ACHN (cell line): ENCODE results near the gene SPAG9.

Experiments used
- DNase-seq: peaks from one replicate; pipeline ENCODE4 v3.0.0-alpha.2; 2015
- in situ Hi-C: cut with HindIII; loops from 2 replicates; pipeline ENCODE4 v1.10.0; 2017; ENCODE audit warnings: low sequenced_read_pairs, low pct_ligation_motif_present, low pct_unique_long_range_greater_than_20kb

Gene SPAG9

DNA sequence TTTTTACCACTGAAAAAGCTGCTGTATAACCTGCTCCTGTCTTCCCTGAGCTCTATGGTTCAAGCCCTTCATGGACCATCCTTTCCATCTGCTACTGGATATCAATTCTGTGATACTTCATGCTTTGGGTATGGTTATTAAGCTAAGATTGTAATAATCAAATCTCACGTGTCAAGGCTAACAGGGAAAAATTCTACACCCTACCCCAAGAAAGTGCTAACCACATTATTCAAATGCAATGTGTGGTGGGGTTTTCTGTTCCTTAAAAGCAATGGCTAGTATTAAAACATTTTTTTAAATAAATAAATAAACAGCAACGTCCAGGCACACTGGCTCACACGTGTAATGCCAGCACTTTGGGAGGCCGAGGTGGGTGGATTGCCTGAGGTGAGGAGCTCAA lies 65.9 kb downstream of the SPAG9 start:
- DNase-seq: no peak
- in situ Hi-C loops: no loop called here

DNA sequence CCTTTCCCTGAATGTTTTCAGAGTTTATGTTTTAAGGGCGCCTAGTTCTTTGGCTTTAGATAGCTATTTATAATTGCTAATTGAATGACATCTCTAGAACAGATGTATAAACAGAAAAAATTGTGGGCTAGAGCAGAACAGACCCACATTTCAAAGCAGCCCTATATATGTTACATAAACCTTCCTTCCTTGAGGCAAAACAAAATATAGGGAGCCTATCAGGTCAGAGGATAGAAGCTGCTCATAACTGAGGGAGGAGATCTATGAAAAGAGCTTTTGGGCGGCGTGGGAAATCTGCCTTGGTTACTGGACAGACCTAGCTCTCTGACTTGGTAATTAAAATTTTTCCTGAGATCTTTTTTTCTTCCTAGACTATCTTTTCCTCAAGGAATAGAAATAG lies 68.4 kb downstream of the SPAG9 start:
- DNase-seq: no peak
- in situ Hi-C loops: no loop called here

DNA sequence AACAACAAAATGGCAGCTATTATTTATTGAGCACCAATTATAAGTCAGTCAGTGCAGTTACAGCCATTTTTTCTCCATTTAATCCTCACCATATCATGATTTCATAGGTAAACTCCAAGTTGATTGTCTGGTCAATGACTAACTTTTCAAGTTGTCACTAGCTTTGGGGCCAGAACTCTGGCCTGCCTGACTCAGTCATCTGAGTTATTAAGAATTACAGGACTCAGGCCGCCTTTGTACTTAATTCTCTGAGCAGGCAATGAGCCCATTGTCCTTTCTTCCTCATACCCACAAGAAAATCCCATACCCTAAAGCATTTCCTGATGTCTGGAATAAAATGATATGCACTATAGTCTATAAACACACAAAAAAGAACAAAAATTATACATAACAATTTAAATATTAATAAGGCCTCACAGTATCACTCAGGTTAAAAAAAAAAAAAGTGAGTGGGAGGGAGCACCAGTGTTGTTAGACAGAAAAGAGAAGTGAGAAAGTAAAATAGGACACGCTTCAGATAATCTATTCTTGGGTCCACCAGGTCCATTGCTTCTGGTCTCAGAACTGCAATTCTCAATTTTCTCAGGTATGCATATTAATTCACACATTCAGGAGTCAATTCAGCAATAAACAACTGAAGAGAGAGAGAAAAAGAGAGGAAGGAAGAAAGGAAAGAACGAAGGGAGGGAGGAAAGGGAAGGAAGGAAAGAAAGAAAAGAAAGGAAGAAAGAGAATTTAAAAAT lies 70.2 kb downstream of the SPAG9 start:
- in situ Hi-C loops: no loop called here
- DNase-seq: no peak

DNA sequence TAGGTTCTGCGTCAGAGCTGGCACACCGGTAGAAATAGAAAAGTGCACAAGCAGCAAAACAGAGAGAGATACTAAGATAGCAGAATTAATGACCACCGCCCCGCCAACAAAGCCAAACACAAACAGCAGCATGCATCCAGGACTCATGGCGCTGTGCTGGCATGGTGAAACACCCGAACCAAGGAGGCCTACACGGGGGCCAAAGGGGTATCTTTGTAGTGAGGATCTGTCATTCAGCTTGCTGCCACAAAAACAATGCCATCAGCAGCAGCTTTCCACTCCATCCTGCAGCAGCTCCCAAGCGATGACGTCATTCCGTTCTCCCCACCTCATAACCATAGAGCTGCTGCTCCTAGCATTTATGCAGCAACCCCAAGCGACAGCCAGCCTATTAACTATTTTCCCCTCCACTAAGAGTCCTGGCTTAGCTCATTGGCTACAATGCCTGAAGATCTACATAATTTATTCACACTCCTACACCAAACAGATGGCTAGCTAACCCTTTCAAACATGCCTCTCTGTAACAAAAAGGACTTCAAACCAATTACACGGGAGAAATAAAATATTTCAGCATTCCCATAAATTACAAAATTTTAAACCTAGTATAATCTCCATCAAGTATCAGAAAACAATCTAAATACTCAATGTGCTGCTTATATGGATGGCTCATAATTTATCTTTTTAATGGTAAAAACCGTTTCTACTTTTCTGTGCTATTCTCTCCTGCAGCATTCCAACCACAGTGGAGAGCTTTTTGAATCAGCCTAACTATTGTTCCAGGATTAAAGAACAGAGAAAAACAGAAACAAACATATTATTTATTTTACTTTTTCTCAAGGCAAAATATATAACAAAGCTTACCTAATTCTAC lies 73.9 kb downstream of the SPAG9 start:
- DNase-seq: peak; percentile 95
- in situ Hi-C loops: no loop called here

DNA sequence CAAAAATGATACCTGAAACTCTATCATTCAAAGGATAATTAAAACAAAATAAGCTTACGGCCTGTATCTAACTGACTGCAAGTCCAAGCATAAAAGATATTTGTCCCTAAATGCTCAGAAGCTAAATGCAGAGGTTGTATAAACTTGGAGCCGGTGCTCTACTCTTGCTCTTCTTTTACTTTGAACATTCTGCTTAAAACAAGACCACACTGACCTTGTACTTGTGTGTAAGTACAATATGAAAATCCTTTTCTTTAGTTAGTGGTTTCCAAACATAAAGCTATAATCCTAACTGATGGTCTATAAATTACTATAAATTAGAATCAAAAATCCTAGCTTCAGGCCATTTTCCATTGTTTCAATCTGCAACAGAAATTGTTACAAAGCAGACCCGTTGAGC lies 74.6 kb downstream of the SPAG9 start:
- DNase-seq: no peak
- in situ Hi-C loops: no loop called here

DNA sequence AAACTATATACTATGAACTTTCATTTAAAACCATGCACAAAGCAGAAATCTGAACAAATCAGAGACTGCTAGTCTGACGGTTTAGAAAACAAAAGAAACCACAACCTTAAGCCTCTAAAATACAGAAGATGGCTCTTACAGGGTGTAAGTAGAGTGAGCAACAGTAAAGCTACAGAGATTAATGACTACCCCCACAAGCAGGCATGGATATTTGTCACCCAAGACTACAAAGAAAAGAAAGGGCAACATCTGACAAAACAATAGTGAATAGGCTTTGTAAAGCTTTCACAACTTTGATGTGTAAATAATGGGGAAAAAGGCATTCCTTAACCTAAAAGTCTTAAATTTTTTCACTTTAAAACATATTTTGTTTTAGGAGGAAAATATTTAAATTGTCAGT lies 75.0 kb downstream of the SPAG9 start:
- in situ Hi-C loops: no loop called here
- DNase-seq: no peak

DNA sequence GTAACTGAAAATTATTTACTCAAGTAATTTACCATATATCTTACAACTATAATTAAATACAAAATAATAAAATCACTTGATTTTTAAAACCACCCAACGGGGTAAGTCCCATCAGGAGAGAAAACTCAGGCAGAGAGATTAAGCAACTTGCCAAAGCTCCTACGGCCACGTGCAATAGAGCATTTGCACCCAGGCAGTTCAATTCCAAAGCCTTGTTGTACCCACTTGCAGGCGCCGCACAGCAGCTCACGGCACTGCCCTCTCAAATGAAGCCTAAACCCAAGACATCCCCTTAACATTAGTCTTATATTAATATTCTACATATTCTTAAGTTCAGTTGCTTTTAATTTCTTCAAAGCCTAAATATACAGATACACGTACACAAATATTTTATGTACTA lies 75.7 kb downstream of the SPAG9 start:
- DNase-seq: no peak
- in situ Hi-C loops: no loop called here

DNA sequence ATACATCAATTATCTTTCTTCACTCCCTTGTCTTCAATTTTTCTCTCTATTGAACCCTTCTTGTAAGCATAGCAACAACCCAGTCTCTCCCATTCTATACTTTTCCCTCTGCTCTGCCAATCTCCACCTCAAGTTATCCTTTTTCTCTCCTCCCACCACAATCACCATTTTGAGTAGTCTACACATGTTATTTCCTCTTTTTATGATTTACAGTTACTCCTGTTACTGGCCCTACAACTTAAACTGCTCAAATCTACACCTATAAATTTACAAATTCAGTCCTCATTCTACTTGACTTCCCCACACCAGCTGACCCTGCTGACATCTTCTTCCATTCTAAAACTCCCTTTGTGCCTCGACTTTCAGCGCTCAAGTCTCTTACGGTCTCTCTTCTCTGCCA lies 84.6 kb downstream of the SPAG9 start:
- no peak for DNase-seq
- in situ Hi-C loops: no loop called here

DNA sequence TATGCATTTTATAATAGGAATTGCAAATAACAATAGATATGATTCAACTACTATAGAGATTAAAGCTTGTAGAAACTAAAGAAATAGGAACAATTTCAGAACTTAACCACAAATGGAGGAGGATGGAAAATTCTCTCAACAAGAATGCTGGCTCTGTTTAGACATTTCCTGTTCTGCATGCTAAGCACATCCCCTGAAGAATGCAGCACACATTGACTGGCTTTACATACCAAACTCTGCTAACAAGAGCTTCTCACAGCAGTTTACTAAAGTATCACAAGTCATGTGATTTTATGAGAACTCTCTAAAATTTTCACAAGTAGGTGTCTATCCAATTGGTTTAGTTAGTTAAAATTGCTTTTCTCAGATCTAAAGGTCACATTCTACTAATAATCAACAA lies 85.2 kb downstream of the SPAG9 start:
- no peak for DNase-seq

DNA sequence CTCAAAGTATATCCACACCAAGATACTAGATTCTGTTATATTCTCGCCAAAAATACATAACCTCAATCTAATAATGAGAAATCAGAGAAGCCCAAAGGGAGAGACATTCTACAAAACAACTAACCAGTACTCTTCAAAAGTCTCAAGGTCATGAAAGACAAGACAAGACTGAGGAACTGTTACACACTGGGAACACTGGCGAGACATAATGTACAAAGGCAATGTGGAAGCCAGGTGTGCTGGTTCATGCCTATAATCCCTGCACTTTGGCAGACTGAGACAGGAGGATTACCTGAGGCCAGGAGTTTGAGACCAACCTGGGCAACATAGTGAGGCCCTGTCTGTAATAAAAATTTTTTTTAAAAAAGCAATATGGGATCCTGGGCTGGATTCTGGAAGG lies 85.9 kb downstream of the SPAG9 start:
- DNase-seq: no peak
- in situ Hi-C loops: no loop called here

More for the DNA sequence above, 85.2 kb downstream of the SPAG9 start:
- in situ Hi-C loops: no loop called here

DNA sequence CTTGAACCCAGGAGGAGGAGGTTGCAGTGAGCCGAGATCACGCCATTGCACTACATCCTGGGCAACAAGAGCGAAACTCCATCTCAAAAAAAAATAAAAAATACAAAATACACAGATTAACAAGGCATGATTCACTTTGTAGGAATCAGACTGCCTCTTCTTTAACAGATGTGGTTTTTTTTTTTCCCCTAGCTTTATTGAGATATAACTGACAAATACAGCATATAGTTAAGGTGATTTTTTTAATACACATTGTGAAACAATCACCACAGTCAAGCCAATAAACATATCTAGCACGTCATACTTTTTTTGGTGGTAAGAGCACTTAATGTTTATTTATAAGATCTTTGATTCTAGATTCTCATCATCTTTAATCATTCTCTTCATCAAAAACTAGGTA lies 87.8 kb downstream of the SPAG9 start:
- in situ Hi-C loops: no loop called here
- DNase-seq: no peak

DNA sequence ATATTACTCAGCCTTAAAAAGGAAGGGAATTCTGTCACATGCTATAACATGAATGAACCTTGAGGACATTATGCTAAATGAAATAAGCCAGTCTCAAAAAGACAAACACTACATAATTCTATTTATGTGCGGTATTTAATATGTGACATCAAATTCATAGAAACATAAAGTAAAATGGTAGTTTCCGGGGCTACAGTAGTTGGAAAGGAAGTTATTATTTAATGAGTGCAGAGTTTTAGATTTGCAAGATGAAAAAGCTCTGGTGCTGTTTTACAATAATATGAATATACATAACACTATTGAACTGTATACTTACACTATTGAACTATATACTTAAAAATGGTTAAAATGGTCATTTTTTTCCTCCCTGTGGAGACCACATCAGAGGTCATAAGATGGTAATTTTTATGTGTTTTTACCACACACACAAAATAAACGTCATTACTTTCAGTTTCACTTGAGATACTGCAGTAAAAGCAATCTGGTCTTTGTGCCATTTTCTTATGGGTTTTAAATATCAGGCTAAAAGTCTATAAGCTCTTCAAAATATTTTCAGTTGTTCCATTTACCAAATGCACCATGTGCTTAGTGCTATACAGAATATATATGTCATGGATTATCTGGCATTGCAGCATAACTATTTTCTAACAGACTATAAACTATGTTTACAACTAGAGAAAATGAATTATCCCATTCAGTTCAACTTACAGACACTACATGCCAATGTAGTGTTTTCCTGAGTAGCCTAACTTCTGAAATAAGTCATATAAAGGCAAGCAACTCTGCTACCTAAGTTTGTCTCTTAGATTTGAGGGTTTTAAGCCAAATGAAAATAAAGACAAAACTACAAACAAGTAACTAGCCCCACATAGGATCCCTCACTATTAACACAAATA lies 90.9 kb downstream of the SPAG9 start:
- in situ Hi-C loops: no loop called here
- DNase-seq: peak; percentile 71

DNA sequence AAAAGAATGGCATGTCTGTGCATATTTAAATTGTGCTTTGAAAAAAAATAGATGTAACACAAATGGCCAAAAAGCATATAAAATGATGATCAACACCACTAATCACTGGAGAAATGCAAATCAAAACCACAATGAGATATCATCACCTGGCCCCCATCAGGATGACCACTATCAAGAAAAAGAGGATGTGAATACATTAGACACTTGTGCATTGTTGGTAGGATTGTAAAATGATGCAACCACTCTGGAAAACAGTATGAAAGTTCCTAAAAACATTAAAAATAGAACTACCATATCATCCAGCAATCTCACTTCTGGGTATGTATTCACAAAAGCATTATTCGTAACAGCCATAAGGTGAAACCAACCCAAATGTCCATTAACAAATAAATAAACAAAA lies 91.5 kb downstream of the SPAG9 start:
- in situ Hi-C loops: no loop called here
- no peak for DNase-seq

DNA sequence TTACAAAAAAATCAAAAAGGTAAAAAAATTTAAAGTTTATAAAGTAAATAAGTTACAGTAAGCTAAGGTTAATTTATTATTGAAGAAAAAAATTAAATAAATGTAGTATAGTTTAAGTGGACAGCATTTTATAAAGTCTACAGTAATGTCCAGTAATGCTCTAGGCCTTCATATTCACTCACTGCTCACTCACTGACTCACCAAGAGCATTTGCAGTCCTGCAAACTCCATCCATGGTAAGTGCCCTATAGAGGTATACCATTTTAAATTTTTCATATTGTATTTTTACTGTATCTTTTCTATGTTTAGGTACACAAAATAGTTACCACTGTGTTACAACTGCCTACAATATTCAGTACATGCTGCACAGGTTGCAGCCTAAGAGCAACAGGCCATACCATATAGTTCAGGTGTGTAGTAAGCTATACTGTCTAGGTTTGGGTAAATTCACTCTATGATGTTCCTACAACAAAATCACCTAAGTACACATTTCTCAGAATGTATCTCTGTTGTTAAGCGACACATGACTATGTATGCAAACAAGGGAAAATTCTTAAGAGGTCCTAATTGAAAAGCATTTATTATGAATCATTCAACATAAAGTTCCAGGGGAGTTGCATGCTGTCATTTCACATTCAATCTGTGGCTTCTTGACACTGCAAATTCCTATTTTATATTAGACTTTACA lies 92.3 kb downstream of the SPAG9 start:
- in situ Hi-C loops: no loop called here
- DNase-seq: no peak

DNA sequence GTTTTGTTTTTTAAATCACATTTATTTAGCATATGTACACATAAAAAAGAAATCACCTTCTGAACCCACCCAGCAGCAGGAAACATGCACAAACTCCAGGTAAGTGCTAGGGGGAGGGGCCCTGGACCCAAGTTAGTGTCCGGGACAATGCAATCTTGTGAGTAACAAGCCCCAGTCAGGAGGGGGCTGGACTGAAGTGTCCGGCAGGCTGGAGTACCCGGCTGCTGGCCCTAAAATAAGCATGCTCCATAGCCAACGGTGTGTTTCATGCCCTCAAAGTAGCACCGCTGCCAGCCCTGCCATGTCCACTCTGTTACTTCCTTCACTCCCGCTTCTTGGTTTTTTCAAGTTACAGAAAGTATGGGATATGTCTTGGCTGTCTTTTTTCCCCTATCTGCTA lies 102.1 kb downstream of the SPAG9 start:
- no peak for DNase-seq
- in situ Hi-C loops: no loop called here

DNA sequence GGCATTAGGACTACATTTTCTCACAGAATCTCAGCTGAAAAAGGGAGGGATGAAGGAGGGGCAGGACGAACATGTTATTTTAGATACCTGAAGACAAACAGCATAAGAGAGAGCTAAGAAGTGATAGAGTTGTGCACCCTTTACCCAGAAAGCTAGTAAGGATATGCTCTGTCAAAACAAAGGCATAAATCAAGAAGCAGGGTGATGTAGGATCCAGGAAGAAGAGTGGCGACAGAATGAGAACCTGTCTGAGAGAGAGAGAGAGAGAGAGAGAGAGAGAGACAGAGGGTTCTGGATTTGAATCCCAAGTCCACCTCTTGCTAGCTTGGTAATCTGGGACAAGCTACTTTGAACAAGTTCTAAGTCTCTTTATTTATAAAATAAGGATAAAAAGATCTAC lies 103.4 kb downstream of the SPAG9 start:
- no peak for DNase-seq
- in situ Hi-C loops: no loop called here

DNA sequence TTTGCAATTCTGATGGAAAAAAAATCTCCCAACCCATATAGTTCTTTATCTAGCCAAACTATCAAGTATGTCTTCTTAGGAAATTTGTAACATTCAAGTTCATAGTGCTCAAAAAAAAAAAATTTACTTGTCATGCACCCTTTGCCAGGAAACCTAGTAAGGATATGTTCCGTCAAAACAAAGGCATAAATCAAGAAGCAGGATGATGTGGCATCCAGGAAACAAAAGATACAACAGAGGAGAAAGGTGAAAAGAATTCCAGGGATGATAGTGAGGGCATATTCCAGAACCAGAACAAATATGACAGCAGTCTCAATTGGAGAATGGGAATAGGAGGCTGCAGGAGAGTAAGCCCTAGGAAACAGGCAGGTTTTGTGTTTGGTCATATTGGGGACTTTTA lies 104.6 kb downstream of the SPAG9 start:
- in situ Hi-C loops: no loop called here
- DNase-seq: no peak

DNA sequence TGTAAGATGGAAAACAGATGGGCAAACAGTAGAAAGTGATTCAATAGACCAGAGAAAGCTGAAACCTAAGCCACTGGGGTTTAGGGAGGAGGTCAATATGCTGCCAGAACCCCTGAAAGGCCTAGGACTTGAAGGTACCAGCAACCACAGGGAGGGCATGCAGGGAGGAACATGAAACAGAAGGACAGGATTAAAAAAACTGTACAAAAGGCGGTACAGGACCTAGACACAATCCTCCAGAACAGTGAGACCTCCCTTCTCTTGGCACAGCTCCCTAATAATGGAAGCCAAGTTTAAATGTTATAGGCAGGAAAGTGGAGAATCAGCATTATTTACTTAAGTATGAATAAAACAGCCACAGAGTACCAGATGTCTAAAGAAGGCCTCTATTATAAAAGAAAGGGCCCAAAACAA lies 105.5 kb downstream of the SPAG9 start:
- no peak for DNase-seq
- in situ Hi-C loops: no loop called here

DNA sequence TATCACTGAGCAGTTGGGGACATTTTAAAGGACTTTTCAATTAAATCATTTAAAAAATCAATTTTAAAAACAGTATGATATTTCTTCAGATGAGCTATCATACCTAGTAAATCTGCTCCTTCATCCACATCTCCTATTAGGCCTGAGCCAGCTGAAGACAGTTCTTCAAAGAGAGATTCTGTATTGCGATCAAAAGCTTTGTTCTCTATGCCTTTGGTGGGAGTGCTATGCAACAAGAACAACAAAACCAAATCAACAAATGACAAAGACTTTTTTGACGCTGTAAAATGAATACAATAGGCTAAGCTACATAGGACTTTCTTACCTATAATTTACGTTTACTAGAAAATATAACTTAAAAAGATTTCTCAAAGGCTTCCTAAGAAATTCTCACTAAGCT lies 106.5 kb downstream of the SPAG9 start:
- in situ Hi-C loops: no loop called here

More for the DNA sequence above, 106.5 kb downstream of the SPAG9 start:
- DNase-seq: no peak
